Measurements from ENCODE around the gene LRIG3.

GRCh38 chr12:58920102-58920960 lies at the start of gene LRIG3:
- TF ChIP-seq, protein P1, sequence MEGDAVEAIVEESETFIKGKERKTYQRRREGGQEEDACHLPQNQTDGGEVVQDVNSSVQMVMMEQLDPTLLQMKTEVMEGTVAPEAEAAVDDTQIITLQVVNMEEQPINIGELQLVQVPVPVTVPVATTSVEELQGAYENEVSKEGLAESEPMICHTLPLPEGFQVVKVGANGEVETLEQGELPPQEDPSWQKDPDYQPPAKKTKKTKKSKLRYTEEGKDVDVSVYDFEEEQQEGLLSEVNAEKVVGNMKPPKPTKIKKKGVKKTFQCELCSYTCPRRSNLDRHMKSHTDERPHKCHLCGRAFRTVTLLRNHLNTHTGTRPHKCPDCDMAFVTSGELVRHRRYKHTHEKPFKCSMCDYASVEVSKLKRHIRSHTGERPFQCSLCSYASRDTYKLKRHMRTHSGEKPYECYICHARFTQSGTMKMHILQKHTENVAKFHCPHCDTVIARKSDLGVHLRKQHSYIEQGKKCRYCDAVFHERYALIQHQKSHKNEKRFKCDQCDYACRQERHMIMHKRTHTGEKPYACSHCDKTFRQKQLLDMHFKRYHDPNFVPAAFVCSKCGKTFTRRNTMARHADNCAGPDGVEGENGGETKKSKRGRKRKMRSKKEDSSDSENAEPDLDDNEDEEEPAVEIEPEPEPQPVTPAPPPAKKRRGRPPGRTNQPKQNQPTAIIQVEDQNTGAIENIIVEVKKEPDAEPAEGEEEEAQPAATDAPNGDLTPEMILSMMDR (IDR thresholded peaks at IDR 0.05): peak; percentile 11 to 39 (median 16)
- peak; percentile 55 to 72 for TF ChIP-seq POLR2A (IDR thresholded peaks at IDR 0.05)
